CD14-positive monocyte (primary cell): ENCODE results near the gene CNTN4. TPM values are rescaled to one million over a fixed set of nuclear protein-coding genes. Genes with fewer than 3 reads are reported as not detected.

Experiments used
- DNase-seq, 3 donors: peaks; one replicate each; pipeline ENCODE4 v3.0.0-alpha.2; 2011 to 2022
- H2AFZ ChIP-seq: 2 replicates; pipeline ENCODE4 v1.6.0; 2012; ENCODE audit warnings: mild to moderate bottlenecking, low read depth, low read length, inconsistent platforms; ENCODE audit not compliant: insufficient read depth, poor library complexity, severe bottlenecking
- H3K27ac ChIP-seq, 2 donors: 1 replicate in 1 of 2; 2 replicates in 1 of 2; pipeline ENCODE4 v1.5.1; 2012 to 2013; ENCODE audit warnings: low read length in 2 of 2, control low read depth in 1 of 2, inconsistent platforms in 1 of 2, low read depth in 1 of 2, mild to moderate bottlenecking in 1 of 2
- H3K27me3 ChIP-seq, 2 donors: one replicate each; pipeline versions ENCODE4 v1.6.0 to v1.6.1; 2011 to 2013; ENCODE audit warnings: low read length in 2 of 2; ENCODE audit not compliant: control insufficient read depth in 2 of 2, insufficient read depth in 2 of 2
- H3K36me3 ChIP-seq, 2 donors: replicated peaks in 1 of 2; 1 replicate in 1 of 2; 2 replicates in 1 of 2; pipeline versions ENCODE4 v1.5.1 to v1.6.1; 2012 to 2013; ENCODE audit warnings: low read length in 2 of 2, control low read depth in 1 of 2, inconsistent platforms in 1 of 2, mild to moderate bottlenecking in 1 of 2; ENCODE audit not compliant: insufficient read depth in 2 of 2, control insufficient read depth in 1 of 2
- H3K4me1 ChIP-seq, 2 donors: 1 replicate in 1 of 2; 2 replicates in 1 of 2; pipeline versions ENCODE4 v1.5.1 to v1.6.1; 2012 to 2013; ENCODE audit warnings: low read length in 2 of 2, control low read depth in 1 of 2, inconsistent platforms in 1 of 2, mild to moderate bottlenecking in 1 of 2, moderate library complexity in 1 of 2; ENCODE audit not compliant: insufficient read depth in 2 of 2, control insufficient read depth in 1 of 2
- H3K4me2 ChIP-seq: replicated peaks from 2 replicates; pipeline ENCODE3; 2012; ENCODE audit warnings: low read length, moderate library complexity, mild to moderate bottlenecking; ENCODE audit not compliant: poor library complexity, severe bottlenecking; ENCODE audit errors: extremely low read depth
- H3K4me3 ChIP-seq, 3 experiments: fragments of 200-600 bp in 1 of 3; sonication (generic) in 1 of 3; replicated peaks in 1 of 3; 1 replicate in 2 of 3; 2 replicates in 1 of 3; pipeline ENCODE4 v1.5.1; 2011 to 2013; ENCODE audit warnings: low read length in 3 of 3, mild to moderate bottlenecking in 3 of 3, control low read depth in 2 of 3, low read depth in 2 of 3, inconsistent platforms in 1 of 3, moderate library complexity in 1 of 3
- H3K79me2 ChIP-seq: 2 replicates; pipeline ENCODE4 v1.6.0; 2012; ENCODE audit warnings: mild to moderate bottlenecking, control low read depth, inconsistent platforms, low read length, moderate library complexity; ENCODE audit not compliant: insufficient read depth
- H3K9ac ChIP-seq: 2 replicates; pipeline ENCODE4 v1.6.0; 2017; ENCODE audit warnings: low read length, mild to moderate bottlenecking; ENCODE audit not compliant: insufficient read depth, poor library complexity, severe bottlenecking
- H3K9me3 ChIP-seq, 2 donors: replicated peaks in 1 of 2; 1 replicate in 1 of 2; 2 replicates in 1 of 2; pipeline versions ENCODE4 v1.5.1 to v1.6.1; 2012 to 2013; ENCODE audit warnings: low read length in 2 of 2, control low read depth in 1 of 2; ENCODE audit not compliant: control insufficient read depth in 1 of 2, insufficient read depth in 1 of 2
- H4K20me1 ChIP-seq: 2 replicates; pipeline ENCODE4 v1.6.0; 2012; ENCODE audit warnings: mild to moderate bottlenecking, low read length, control low read depth, moderate library complexity; ENCODE audit not compliant: insufficient read depth
- H3K27ac Mint-ChIP-seq, 7 donors: one replicate each; pipeline ENCODE4 v1.8.0; 2020; ENCODE audit warnings: mild to moderate bottlenecking in 7 of 7, mixed read lengths in 7 of 7, moderate library complexity in 6 of 7, inconsistent platforms in 2 of 7
- H3K27me3 Mint-ChIP-seq, 3 donors: one replicate each; pipeline ENCODE4 v1.8.0; 2021 to 2022; ENCODE audit warnings: low read depth in 3 of 3, mild to moderate bottlenecking in 3 of 3, mixed read lengths in 3 of 3, moderate library complexity in 3 of 3, inconsistent platforms in 1 of 3
- H3K36me3 Mint-ChIP-seq, 2 donors: one replicate each; pipeline ENCODE4 v1.8.0; 2020; ENCODE audit warnings: mixed read lengths in 2 of 2, inconsistent platforms in 1 of 2, mild to moderate bottlenecking in 1 of 2
- H3K4me1 Mint-ChIP-seq: one replicate; pipeline ENCODE4 v1.8.0; 2020; ENCODE audit warnings: mild to moderate bottlenecking, mixed read lengths
- H3K4me3 Mint-ChIP-seq, 2 donors: one replicate each; pipeline ENCODE4 v1.8.0; 2020; ENCODE audit warnings: mild to moderate bottlenecking in 2 of 2, mixed read lengths in 2 of 2, moderate library complexity in 1 of 2
- H3K9me3 Mint-ChIP-seq, 7 donors: one replicate each; pipeline ENCODE4 v1.8.0; 2020 to 2022; ENCODE audit warnings: mixed read lengths in 7 of 7, mild to moderate bottlenecking in 6 of 7, moderate library complexity in 6 of 7, inconsistent platforms in 2 of 7
- CTCF ChIP-seq: fragments of 200-600 bp; IDR thresholded peaks from one replicate; pipeline ENCODE4 v1.8.0; 2022; ENCODE audit warnings: antibody characterized with exemption, mild to moderate bottlenecking
- WGBS: methylation state at CpG from one replicate; pipeline ENCODE4 v1.1.5; 2013; ENCODE audit warnings: missing lambda C conversion rate; ENCODE audit not compliant: insufficient coverage; 5-methylcytosine and 5-hydroxymethylcytosine counted together
- intact Hi-C, 2 donors: fragments of 100-400 bp; cut with micrococcal nuclease; formaldehyde crosslinking; loops; one replicate each; pipeline versions ENCODE4 v1.15.0 to v1.15.1; 2023
- polyA plus RNA-seq, 3 donors: library from polyadenylated mRNA; depleted of rRNA in 1 of 3; unstranded in 2 of 3; stranded (reverse) in 1 of 3; fragments of 300-500 nt in 2 of 3; fragments of >200 nt in 1 of 3; fragmentation: Illumina TruSeq in 2 of 3; gene quantifications; 1 replicate in 2 of 3; 2 replicates in 1 of 3; pipeline ENCODE4 v1.2.3, GENCODE V29; 2012 to 2021

Gene CNTN4
- polyA plus RNA-seq, 3 donors, result not detected

DNA sequence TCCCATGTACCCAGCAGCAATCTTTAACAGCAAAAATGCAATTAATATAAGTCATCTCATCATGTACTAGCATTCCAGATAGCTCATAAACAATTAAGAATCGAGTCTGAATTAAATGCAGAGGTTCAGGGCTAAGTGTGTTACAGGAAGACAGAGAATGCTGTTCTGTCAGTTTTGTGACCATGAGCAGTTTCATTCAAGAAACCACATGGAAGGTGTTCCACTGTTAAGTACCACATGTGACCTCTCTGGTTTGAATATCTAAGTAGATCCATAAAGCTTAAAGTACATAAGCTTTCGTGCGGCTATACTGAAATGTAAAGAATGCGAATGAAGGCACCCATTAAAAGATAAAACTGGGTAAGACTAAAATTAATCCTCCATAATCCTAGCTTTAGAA, 739.2 kb downstream of the CNTN4 start:
- Histone ChIP-seq H3K9me3 (no peaks in the 10 kb centered on the region), H3K4me1 (no peaks in the 10 kb centered on the region), H3K27ac (no peak overlapping the region), H3K27me3 (no peaks in the 10 kb centered on the region), H3K9ac (no peak overlapping the region), H4K20me1 (no peaks in the 10 kb centered on the region), H3K4me2 (no peak overlapping the region), H3K36me3 (no peaks in the 10 kb centered on the region), H3K79me2 (no peaks in the 10 kb centered on the region), H3K4me3 (no peak overlapping the region), H2AFZ (no peak overlapping the region)
- Mint-ChIP-seq H3K4me1 (no peaks in the 10 kb centered on the region), H3K27me3 (peaks cover 0 to 1% (median 0%) of the 10 kb centered on the region in 3 donors), H3K9me3 (peaks cover 0 to 7% (median 2%) of the 10 kb centered on the region in 7 donors), H3K36me3 (no peaks in the 10 kb centered on the region), H3K4me3 (no peak overlapping the region), H3K27ac (no peak overlapping the region)
- intact Hi-C loops, result no loop called here
- no CpG with 5 or more reads among the region's 4 CpGs for WGBS
- TF ChIP-seq CTCF, result no peak
- no peak for DNase-seq

- no peak for TF ChIP-seq CTCF
- peaks cover under 1 to 4% of the 10 kb centered on the region in 2 donors for H3K9me3 ChIP-seq
- peaks cover 0 to 9% (median 3%) of the 10 kb centered on the region in 7 donors for H3K9me3 Mint-ChIP-seq
- no peak for DNase-seq
- H3K4me3 ChIP-seq, result no peak overlapping the region
- H3K27ac Mint-ChIP-seq, result no peak overlapping the region
- H3K4me1 ChIP-seq, result no peaks in the 10 kb centered on the region
- H3K4me1 Mint-ChIP-seq, result no peaks in the 10 kb centered on the region
- no peaks in the 10 kb centered on the region for H3K27me3 ChIP-seq
- no peaks in the 10 kb centered on the region for H3K36me3 ChIP-seq
- no peaks in the 10 kb centered on the region for H4K20me1 ChIP-seq
- no peak overlapping the region for H3K4me2 ChIP-seq
- intact Hi-C loops, result no loop called here
- WGBS, result 73% methylated on average over 3 of the region's 6 CpGs
- H3K9ac ChIP-seq, result no peak overlapping the region
- peaks cover 0 to 1% (median 0%) of the 10 kb centered on the region in 3 donors for H3K27me3 Mint-ChIP-seq
- no peaks in the 10 kb centered on the region for H3K36me3 Mint-ChIP-seq
- no peak overlapping the region for H3K4me3 Mint-ChIP-seq
- no peak overlapping the region for H2AFZ ChIP-seq
- H3K27ac ChIP-seq, result no peak overlapping the region
- H3K79me2 ChIP-seq, result no peaks in the 10 kb centered on the region
Observed at GRCh38 chr3:2838546-2839157, 740.0 kb downstream of the CNTN4 start.
